Activated T-cell treated with anti-CD3 and anti-CD28 coated beads, Interleukin-2, amount 50 U/mL, for 1 hour (primary cell): Measurements from ENCODE around the gene TOGARAM2.
"Not testable (repeated sequence)": the region's sequence is repeated elsewhere in the genome, so short reads cannot be mapped to it uniquely, and the experiment has no call there.

Source experiments
- DNase-seq: peaks from one replicate; pipeline ENCODE4 v3.0.0-alpha.2; 2020

Gene TOGARAM2

GRCh38 chr2:28977176-28977875 is 3.8 kb upstream of the TOGARAM2 start:
- no peak for DNase-seq

GRCh38 chr2:28978001-28978400 is 3.1 kb upstream of the TOGARAM2 start:
- DNase-seq: not testable (repeated sequence)

GRCh38 chr2:28978606-28979005 is 2.5 kb upstream of the TOGARAM2 start:
- no peak for DNase-seq

GRCh38 chr2:28979041-28979440 is 2.1 kb upstream of the TOGARAM2 start:
- no peak for DNase-seq

- DNase-seq: no peak
These were observed 1.3 kb upstream of the TOGARAM2 start for GRCh38 chr2:28979576-28980366.

- DNase-seq: no peak
These were observed 606 bp upstream of the TOGARAM2 start for GRCh38 chr2:28980368-28981015.

GRCh38 chr2:28981620-28982376 is 700 bp downstream of the TOGARAM2 start:
- no peak for DNase-seq

GRCh38 chr2:28982381-28982950 is 1.4 kb downstream of the TOGARAM2 start:
- no peak for DNase-seq

GRCh38 chr2:28986429-28986828 is 5.3 kb downstream of the TOGARAM2 start:
- DNase-seq: no peak

GRCh38 chr2:28989973-28990372 is 8.9 kb downstream of the TOGARAM2 start:
- no peak for DNase-seq

GRCh38 chr2:28990445-28990844 is 9.3 kb downstream of the TOGARAM2 start:
- no peak for DNase-seq

GRCh38 chr2:28991021-28991420 is 9.9 kb downstream of the TOGARAM2 start:
- DNase-seq: no peak

- no peak for DNase-seq
These were observed 10.4 kb downstream of the TOGARAM2 start for GRCh38 chr2:28991460-28991859.

GRCh38 chr2:28993206-28993960 is 12.3 kb downstream of the TOGARAM2 start:
- DNase-seq: no peak

- DNase-seq: no peak
These were observed 13.0 kb downstream of the TOGARAM2 start for GRCh38 chr2:28994074-28994473.

GRCh38 chr2:28994679-28995078 is 13.6 kb downstream of the TOGARAM2 start:
- DNase-seq: no peak

- no peak for DNase-seq
These were observed 15.0 kb downstream of the TOGARAM2 start for GRCh38 chr2:28995765-28996750.

GRCh38 chr2:28997237-28997846 is 16.2 kb downstream of the TOGARAM2 start:
- DNase-seq: no peak

GRCh38 chr2:28997847-28998735 is 17.0 kb downstream of the TOGARAM2 start:
- DNase-seq: no peak
